GM23338 (cell line): ENCODE measurements around the gene IFITM10. TPM values are rescaled to one million over a fixed set of nuclear protein-coding genes. Genes with fewer than 3 reads are reported as not detected.

Experiments used
- ATAC-seq: fragments of 200-7000 bp; cut with Tn5 transposase; 3 replicates; pipeline ENCODE4 v1.9.1; 2020
- DNase-seq: peaks from one replicate; pipeline ENCODE4 v3.0.0-alpha.2; 2015; ENCODE audit warnings: low spot score
- H2AFZ ChIP-seq: fragments of 200-600 bp; sonication (generic); 2 replicates; pipeline ENCODE4 v1.8.0; 2016; ENCODE audit warnings: antibody characterized with exemption, mild to moderate bottlenecking, moderate library complexity
- H3F3A ChIP-seq: fragments of 200-600 bp; sonication (generic); replicated peaks from 2 replicates; pipeline ENCODE4 v1.8.0; 2017; ENCODE audit warnings: antibody characterized with exemption, mixed run types, low read depth
- H3K27ac ChIP-seq: fragments of 200-600 bp; sonication (generic); 2 replicates; pipeline ENCODE4 v1.6.1; 2016; ENCODE audit warnings: low read depth
- H3K27me3 ChIP-seq: fragments of 200-600 bp; sonication (generic); 2 replicates; pipeline ENCODE4 v1.8.0; 2016; ENCODE audit warnings: mild to moderate bottlenecking, mixed run types, moderate library complexity; ENCODE audit not compliant: insufficient read depth
- H3K36me3 ChIP-seq: fragments of 200-600 bp; sonication (generic); 2 replicates; pipeline ENCODE4 v1.8.0; 2016; ENCODE audit warnings: mild to moderate bottlenecking; ENCODE audit not compliant: insufficient read depth
- H3K4me1 ChIP-seq: fragments of 200-600 bp; sonication (generic); 2 replicates; pipeline ENCODE4 v1.8.0; 2016; ENCODE audit warnings: mild to moderate bottlenecking, moderate library complexity; ENCODE audit not compliant: insufficient read depth
- H3K4me2 ChIP-seq: fragments of 200-600 bp; sonication (generic); 2 replicates; pipeline ENCODE4 v1.7.1; 2017; ENCODE audit warnings: mixed run types
- H3K4me3 ChIP-seq: fragments of 200-600 bp; sonication (generic); 2 replicates; pipeline ENCODE4 v1.6.1; 2016; ENCODE audit warnings: mixed run types
- H3K79me2 ChIP-seq: fragments of 200-600 bp; sonication (generic); replicated peaks from 2 replicates; pipeline ENCODE4 v1.8.0; 2017; ENCODE audit warnings: mild to moderate bottlenecking; ENCODE audit not compliant: insufficient read depth
- H3K9me2 ChIP-seq: fragments of 200-600 bp; sonication (generic); 2 replicates; pipeline ENCODE4 v1.8.0; 2017; ENCODE audit not compliant: insufficient read depth
- H4K20me1 ChIP-seq: fragments of 200-600 bp; sonication (generic); replicated peaks from 2 replicates; pipeline ENCODE4 v1.8.0; 2017; ENCODE audit warnings: mild to moderate bottlenecking; ENCODE audit not compliant: insufficient read depth
- H3K27ac Mint-ChIP-seq: 2 replicates; pipeline ENCODE4 v1.8.0; 2020; ENCODE audit warnings: inconsistent platforms, mild to moderate bottlenecking, moderate library complexity, mixed read lengths
- H3K27me3 Mint-ChIP-seq: 3 replicates; pipeline ENCODE4 v1.8.0; 2022; ENCODE audit warnings: low read depth, mild to moderate bottlenecking, moderate library complexity, mixed read lengths, inconsistent platforms; ENCODE audit not compliant: insufficient read depth, poor library complexity
- H3K36me3 Mint-ChIP-seq: 3 replicates; pipeline ENCODE4 v1.8.0; 2021; ENCODE audit warnings: low read depth, mild to moderate bottlenecking, inconsistent platforms, moderate library complexity, mixed read lengths
- H3K4me1 Mint-ChIP-seq: 3 replicates; pipeline ENCODE4 v1.8.0; 2020; ENCODE audit warnings: mild to moderate bottlenecking, inconsistent platforms, mixed read lengths
- H3K4me3 Mint-ChIP-seq: 3 replicates; pipeline ENCODE4 v1.8.0; 2021; ENCODE audit warnings: moderate library complexity, mild to moderate bottlenecking, inconsistent platforms, mixed read lengths
- H3K9me3 Mint-ChIP-seq: 3 replicates; pipeline ENCODE4 v1.8.0; 2020; ENCODE audit warnings: moderate library complexity, mild to moderate bottlenecking, inconsistent platforms, mixed read lengths
- CREB1 ChIP-seq: fragments of 250-450 bp; sonication (Bioruptor Pico); IDR thresholded peaks from 2 replicates; pipeline ENCODE4 v1.5.0; 2020; ENCODE audit warnings: low read depth, mild to moderate bottlenecking, moderate library complexity
- CTCF ChIP-seq, 2 experiments: fragments of 200-600 bp in 1 of 2; sonication (generic) in 1 of 2; conservative IDR thresholded peaks; 2 replicates each; pipeline versions ENCODE4 v1.5.1 to v1.6.1; 2016 to 2017; ENCODE audit warnings: antibody characterized with exemption in 2 of 2, low read depth in 2 of 2, mild to moderate bottlenecking in 2 of 2, moderate library complexity in 1 of 2
- ETS1 ChIP-seq: IDR thresholded peaks from 2 replicates; pipeline ENCODE4 v1.6.1; 2016; ENCODE audit warnings: antibody characterized with exemption
- EZH2 ChIP-seq: fragments of 200-600 bp; sonication (generic); IDR thresholded peaks from one replicate; pipeline ENCODE4 v1.8.0; 2017; ENCODE audit warnings: antibody characterized with exemption, mild to moderate bottlenecking, low read depth; ENCODE audit not compliant: unreplicated experiment
- EZH2phosphoT487 ChIP-seq: fragments of 200-600 bp; sonication (generic); IDR thresholded peaks from one replicate; pipeline ENCODE4 v1.8.1; 2018; ENCODE audit warnings: antibody characterized with exemption; ENCODE audit not compliant: unreplicated experiment
- JUNB ChIP-seq: IDR thresholded peaks from one replicate; pipeline ENCODE4 v1.6.1; 2016; ENCODE audit warnings: antibody characterized with exemption; ENCODE audit not compliant: unreplicated experiment
- NANOG ChIP-seq: IDR thresholded peaks from 2 replicates; pipeline ENCODE4 v1.6.1; 2016; ENCODE audit warnings: antibody characterized with exemption, borderline replicate concordance
- POLR2AphosphoS5 ChIP-seq: IDR thresholded peaks from 2 replicates; pipeline ENCODE4 v1.6.1; 2016; ENCODE audit warnings: antibody characterized with exemption, low read depth
- REST ChIP-seq: IDR thresholded peaks from one replicate; pipeline ENCODE4 v1.6.1; 2018; ENCODE audit warnings: antibody characterized with exemption; ENCODE audit not compliant: unreplicated experiment
- STAT1 ChIP-seq: IDR thresholded peaks from one replicate; pipeline ENCODE4 v1.6.1; 2016; ENCODE audit warnings: antibody characterized with exemption; ENCODE audit not compliant: unreplicated experiment
- ZNF114 ChIP-seq: fragments of 250-450 bp; sonication (Bioruptor Pico); IDR thresholded peaks from 2 replicates; pipeline ENCODE4 v1.5.0; 2020; ENCODE audit warnings: mild to moderate bottlenecking, moderate library complexity
- ZNF331 ChIP-seq: fragments of 250-450 bp; sonication (Bioruptor Pico); IDR thresholded peaks from 2 replicates; pipeline ENCODE4 v1.5.0; 2020; ENCODE audit warnings: low read depth, mild to moderate bottlenecking, moderate library complexity
- ZNF462 ChIP-seq: fragments of 250-450 bp; sonication (Bioruptor Pico); IDR thresholded peaks from 2 replicates; pipeline ENCODE4 v1.5.0; 2020; ENCODE audit warnings: mild to moderate bottlenecking, moderate library complexity
- polyA plus RNA-seq: library from polyadenylated mRNA; unstranded; fragments of >200 nt; fragmentation: Nextera tagmentation; extraction: Ambion mirVana; gene quantifications from 2 replicates; pipeline ENCODE4 v1.2.1, GENCODE V29; 2016
- total RNA-seq: library from RNA; depleted of rRNA; stranded (reverse); fragments of >200 nt; shearing (Covaris generic); gene quantifications from 2 replicates; pipeline ENCODE4 v1.2.3, GENCODE V29; 2014

Gene IFITM10
- total and polyA plus RNA-seq, 2 experiments from 2014 or later: 0.06 TPM; not detected in 1

- H3F3A ChIP-seq: no peaks in the 10 kb centered on the region
- ATAC-seq (no peak), DNase-seq (no peak)
- H4K20me1 ChIP-seq: no peaks in the 10 kb centered on the region
- H3K27me3 ChIP-seq: no peaks in the 10 kb centered on the region
- peaks cover 7% of the 10 kb centered on the region for H3K27me3 Mint-ChIP-seq
- H3K4me1 Mint-ChIP-seq: no peaks in the 10 kb centered on the region; the same call in 1 of the 3 replicates
- H3K4me1 ChIP-seq: no peaks in the 10 kb centered on the region; the same call in 1 of the 2 replicates
- no peak overlapping the region for H3K4me3 ChIP-seq
- H3K4me3 Mint-ChIP-seq: no peak overlapping the region
- no peaks in the 10 kb centered on the region for H3K9me3 Mint-ChIP-seq
- peaks cover 5% of the 10 kb centered on the region for H3K79me2 ChIP-seq
- no peaks in the 10 kb centered on the region for H3K9me2 ChIP-seq
- H3K36me3 Mint-ChIP-seq: no peaks in the 10 kb centered on the region
- H3K27ac Mint-ChIP-seq: no peak overlapping the region
- no peak overlapping the region for H2AFZ ChIP-seq
- H3K27ac ChIP-seq: no peak overlapping the region
- H3K36me3 ChIP-seq: no peaks in the 10 kb centered on the region
- TF ChIP-seq ZNF114 (CRISPR knock-in tag): no peak
- no peak for TF ChIP-seq JUNB
- no peak for TF ChIP-seq EZH2
- TF ChIP-seq ZNF462 (CRISPR knock-in tag): no peak
- TF ChIP-seq EZH2phosphoT487: no peak
- TF ChIP-seq CREB1 (CRISPR knock-in tag): no peak
- TF ChIP-seq POLR2AphosphoS5: no peak
- TF ChIP-seq NANOG: no peak
- TF ChIP-seq CTCF (conservative IDR thresholded peaks at IDR 0.05; ENCODE audit: low read depth in 2 of 2): no peak
- TF ChIP-seq STAT1: no peak
- no peak for TF ChIP-seq ETS1
- no peak for TF ChIP-seq REST
- TF ChIP-seq ZNF331 (CRISPR knock-in tag): no peak
- H3K4me2 ChIP-seq: no peak overlapping the region
Observed at GRCh38 chr11:1761110-1761856, 10.9 kb upstream of the IFITM10 start.
